PC-3 (cell line): Measurements from ENCODE around the gene NTRK2. TPM values are rescaled to one million over a fixed set of nuclear protein-coding genes. Genes with fewer than 3 reads are reported as not detected.

Experiments
- ATAC-seq: fragments of 200-7000 bp; cut with Tn5 transposase; 2 replicates; pipeline ENCODE4 v1.9.1; 2020; ENCODE audit warnings: mild to moderate bottlenecking, moderate library complexity
- BruUV-seq: library from RNA; stranded (reverse); fragments of 400-500 nt; replicated peaks from 2 replicates; lab custom pipeline; 2021; lab: Mats Ljungman, UMichigan
- CTCF ChIA-PET: fragments of 300-600 bp; sonication (Branson Sonifier 250); formaldehyde crosslinking; loops from one replicate; lab custom pipeline; 2022; ENCODE audit warnings: antibody characterized with exemption; lab: Charles Lee
- POLR2A ChIA-PET: fragments of 300-600 bp; sonication (Branson Sonifier 250); formaldehyde crosslinking; loops from one replicate; lab custom pipeline; 2022; ENCODE audit warnings: antibody characterized with exemption; ENCODE audit not compliant: unreplicated experiment; lab: Charles Lee
- DNase-seq: peaks from one replicate; pipeline ENCODE4 v3.0.0-alpha.2; 2015
- H2AFZ ChIP-seq: fragments of 300-600 bp; sonication (generic); 2 replicates; pipeline ENCODE4 v1.6.0; 2016; ENCODE audit warnings: antibody characterized with exemption, low read length
- H3F3A ChIP-seq: fragments of 300-600 bp; sonication (generic); one replicate; pipeline ENCODE4 v1.6.0; 2017; ENCODE audit warnings: antibody characterized with exemption, low read length, control low read depth, mild to moderate bottlenecking; ENCODE audit not compliant: unreplicated experiment
- H3K27ac ChIP-seq: fragments of 300-600 bp; sonication (generic); 2 replicates; pipeline ENCODE4 v1.5.1; 2016; ENCODE audit warnings: mild to moderate bottlenecking, low read length
- H3K27me3 ChIP-seq: fragments of 300-600 bp; sonication (generic); 2 replicates; pipeline ENCODE4 v1.6.1; 2016; ENCODE audit warnings: low read length, mixed read lengths
- H3K36me3 ChIP-seq: fragments of 300-600 bp; sonication (generic); 2 replicates; pipeline ENCODE4 v1.6.1; 2016; ENCODE audit warnings: low read depth, mixed run types, low read length, mixed read lengths
- H3K4me1 ChIP-seq: fragments of 300-600 bp; sonication (generic); 2 replicates; pipeline ENCODE4 v1.5.1; 2016; ENCODE audit warnings: low read length; ENCODE audit not compliant: insufficient read depth
- H3K4me2 ChIP-seq: fragments of 300-600 bp; sonication (generic); 2 replicates; pipeline ENCODE4 v1.6.0; 2016; ENCODE audit warnings: low read length
- H3K4me3 ChIP-seq: fragments of 300-600 bp; sonication (generic); 2 replicates; pipeline ENCODE4 v1.5.1; 2016; ENCODE audit warnings: mild to moderate bottlenecking, low read length, mixed read lengths
- H3K79me2 ChIP-seq: fragments of 300-600 bp; sonication (generic); 2 replicates; pipeline ENCODE4 v1.6.1; 2017; ENCODE audit warnings: low read length, mixed read lengths
- H3K9ac ChIP-seq: fragments of 300-600 bp; sonication (generic); 2 replicates; pipeline ENCODE4 v1.6.0; 2016; ENCODE audit warnings: mild to moderate bottlenecking, low read length
- H3K9me2 ChIP-seq: fragments of 300-600 bp; sonication (generic); replicated peaks from 2 replicates; pipeline ENCODE4 v1.6.1; 2016; ENCODE audit warnings: mixed run types, low read length, mixed read lengths
- H3K9me3 ChIP-seq: fragments of 300-600 bp; sonication (generic); 2 replicates; pipeline ENCODE4 v1.6.1; 2016; ENCODE audit warnings: low read length, mixed read lengths
- H4K20me1 ChIP-seq: fragments of 300-600 bp; sonication (generic); 2 replicates; pipeline ENCODE4 v1.6.1; 2016; ENCODE audit warnings: low read length, mixed read lengths
- EZH2 ChIP-seq: fragments of 300-600 bp; sonication (generic); IDR thresholded peaks from one replicate; pipeline ENCODE4 v1.6.1; 2017; ENCODE audit warnings: antibody characterized with exemption, mild to moderate bottlenecking, low read length; ENCODE audit not compliant: unreplicated experiment
- EZH2phosphoT487 ChIP-seq: fragments of 300-600 bp; sonication (generic); IDR thresholded peaks from 2 replicates; pipeline ENCODE4 v1.6.1; 2018; ENCODE audit warnings: mild to moderate bottlenecking, antibody characterized with exemption, low read length, borderline replicate concordance
- intact Hi-C: fragments of 100-400 bp; cut with micrococcal nuclease; formaldehyde crosslinking; loops from 2 replicates; pipeline ENCODE4 v1.9.0; 2023
- total RNA-seq: library from RNA; depleted of rRNA; stranded (reverse); fragments of >200 nt; gene quantifications from 2 replicates; pipeline ENCODE4 v1.2.3, GENCODE V29; 2014
- TF ChIP-seq, protein P1 (sequence below): fragments of 300-600 bp; sonication (generic); conservative IDR thresholded peaks from 2 replicates; pipeline ENCODE4 v1.5.1; 2017; ENCODE audit warnings: antibody characterized with exemption, low read depth, mild to moderate bottlenecking, low read length

NTRK2 gene
- total RNA-seq, 1 experiment from 2014 or later, result not detected

DNA sequence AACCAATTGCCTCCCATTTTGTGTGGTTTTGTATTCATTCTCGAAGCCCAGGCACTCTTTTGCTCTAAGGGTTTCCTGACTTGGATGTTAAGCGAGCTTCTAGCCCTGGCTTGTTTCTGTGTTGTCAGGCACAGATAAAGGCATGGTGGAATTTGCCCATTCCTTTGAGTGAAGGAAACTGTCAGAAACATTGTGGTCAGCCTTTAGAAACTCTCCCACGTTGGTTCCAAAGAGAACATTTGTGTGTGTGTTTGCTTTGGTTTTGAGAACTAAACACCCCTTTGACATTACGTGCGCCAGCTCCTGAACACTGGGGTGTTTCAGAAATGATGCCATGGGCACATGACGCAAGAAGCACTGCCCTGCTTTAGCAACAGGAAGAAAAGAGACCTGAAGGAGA, 320.9 kb downstream of the NTRK2 start:
- ChIA-PET POLR2A (no interaction called here), CTCF (no interaction called here)
- no peaks in the 10 kb centered on the region for H3K79me2 ChIP-seq
- no peak overlapping the region for H3K4me2 ChIP-seq
- no peak overlapping the region for H3K9ac ChIP-seq
- DNase-seq, result no peak
- no peaks in the 10 kb centered on the region for H3K9me2 ChIP-seq
- no peaks in the 10 kb centered on the region for H3K4me1 ChIP-seq
- intact Hi-C loops, result no loop called here
- ATAC-seq, result no peak
- no TSS peak for BruUV-seq
- H3K4me3 ChIP-seq, result no peak overlapping the region
- H2AFZ ChIP-seq, result no peak overlapping the region
- no peak overlapping the region for H3K27ac ChIP-seq
- no peaks in the 10 kb centered on the region for H4K20me1 ChIP-seq
- TF ChIP-seq EZH2phosphoT487 (no peak), EZH2 (no peak)
- TF ChIP-seq, protein P1, sequence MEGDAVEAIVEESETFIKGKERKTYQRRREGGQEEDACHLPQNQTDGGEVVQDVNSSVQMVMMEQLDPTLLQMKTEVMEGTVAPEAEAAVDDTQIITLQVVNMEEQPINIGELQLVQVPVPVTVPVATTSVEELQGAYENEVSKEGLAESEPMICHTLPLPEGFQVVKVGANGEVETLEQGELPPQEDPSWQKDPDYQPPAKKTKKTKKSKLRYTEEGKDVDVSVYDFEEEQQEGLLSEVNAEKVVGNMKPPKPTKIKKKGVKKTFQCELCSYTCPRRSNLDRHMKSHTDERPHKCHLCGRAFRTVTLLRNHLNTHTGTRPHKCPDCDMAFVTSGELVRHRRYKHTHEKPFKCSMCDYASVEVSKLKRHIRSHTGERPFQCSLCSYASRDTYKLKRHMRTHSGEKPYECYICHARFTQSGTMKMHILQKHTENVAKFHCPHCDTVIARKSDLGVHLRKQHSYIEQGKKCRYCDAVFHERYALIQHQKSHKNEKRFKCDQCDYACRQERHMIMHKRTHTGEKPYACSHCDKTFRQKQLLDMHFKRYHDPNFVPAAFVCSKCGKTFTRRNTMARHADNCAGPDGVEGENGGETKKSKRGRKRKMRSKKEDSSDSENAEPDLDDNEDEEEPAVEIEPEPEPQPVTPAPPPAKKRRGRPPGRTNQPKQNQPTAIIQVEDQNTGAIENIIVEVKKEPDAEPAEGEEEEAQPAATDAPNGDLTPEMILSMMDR, result no peak
- no peaks in the 10 kb centered on the region for H3F3A ChIP-seq
- H3K36me3 ChIP-seq, result no peaks in the 10 kb centered on the region
- H3K27me3 ChIP-seq, result peaks cover 7% of the 10 kb centered on the region; the same call in 1 of the 2 replicates
- no peaks in the 10 kb centered on the region for H3K9me3 ChIP-seq

DNA sequence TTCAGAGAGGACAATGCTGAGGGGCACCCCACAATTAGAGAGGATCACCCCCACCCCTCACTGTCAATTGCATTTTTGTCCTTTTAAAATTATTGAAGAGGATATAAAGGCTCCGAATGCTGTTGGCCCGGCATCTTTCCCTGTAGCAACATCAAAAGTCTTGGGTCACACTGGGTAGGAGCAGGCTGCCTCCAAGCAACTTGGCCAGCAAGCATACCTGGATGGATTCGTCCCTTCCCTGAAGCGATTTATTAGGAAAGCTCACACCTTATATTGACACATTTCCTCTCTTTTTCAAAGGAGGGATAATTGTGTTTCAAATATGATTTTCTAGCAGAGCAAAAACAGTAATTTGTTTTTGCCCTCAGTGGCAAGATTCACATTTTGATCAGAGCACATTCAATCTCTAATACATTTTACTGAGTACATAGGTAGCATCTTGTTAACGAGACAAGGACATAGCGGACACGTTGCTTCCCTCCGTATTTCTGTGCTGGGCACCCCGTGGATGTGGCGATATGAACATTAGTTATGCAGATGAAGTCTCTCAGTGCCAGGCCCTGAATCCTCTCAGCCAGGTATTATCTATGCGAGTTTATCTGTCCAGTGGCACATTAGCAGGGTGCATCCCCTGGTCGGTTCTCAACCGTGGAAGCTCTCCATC, 321.5 kb downstream of the NTRK2 start:
- peaks cover 7% of the 10 kb centered on the region; the same call in 1 of the 2 replicates for H3K27me3 ChIP-seq
- H3F3A ChIP-seq, result no peaks in the 10 kb centered on the region
- intact Hi-C loops, result no loop called here
- ChIA-PET POLR2A (no interaction called here), CTCF (no interaction called here)
- H3K4me1 ChIP-seq, result no peaks in the 10 kb centered on the region
- DNase-seq (no peak), ATAC-seq (no peak)
- H3K9me3 ChIP-seq, result no peaks in the 10 kb centered on the region
- H3K36me3 ChIP-seq, result no peaks in the 10 kb centered on the region
- H3K79me2 ChIP-seq, result no peaks in the 10 kb centered on the region
- H3K9me2 ChIP-seq, result no peaks in the 10 kb centered on the region
- H3K4me3 ChIP-seq, result no peak overlapping the region
- no peak overlapping the region for H3K27ac ChIP-seq
- H3K4me2 ChIP-seq, result no peak overlapping the region
- TF ChIP-seq, protein P1, result no peak
- TF ChIP-seq EZH2phosphoT487 (no peak), EZH2 (no peak)
- BruUV-seq, result no TSS peak
- no peak overlapping the region for H3K9ac ChIP-seq
- no peaks in the 10 kb centered on the region for H4K20me1 ChIP-seq
- H2AFZ ChIP-seq, result no peak overlapping the region

DNA sequence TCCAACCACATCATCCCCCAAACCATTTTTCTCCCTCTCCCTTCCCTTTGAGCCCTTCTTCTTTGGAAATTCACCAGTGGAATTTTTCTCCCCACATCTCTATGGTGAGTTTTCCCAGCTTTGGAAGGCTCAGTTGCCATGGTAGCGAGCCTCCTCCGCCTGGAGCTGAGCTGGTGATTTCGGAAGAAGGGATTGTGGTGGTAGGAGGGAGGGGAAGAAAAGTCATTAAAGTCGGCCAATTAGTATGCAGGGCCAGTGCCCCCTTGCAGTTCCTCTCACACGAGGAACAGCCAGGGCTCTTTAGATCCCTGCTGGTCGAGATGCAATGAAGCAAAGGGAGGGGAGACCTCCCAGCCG, 322.0 kb downstream of the NTRK2 start:
- TF ChIP-seq, protein P1, result no peak
- no peak for TF ChIP-seq EZH2phosphoT487
- no peak for TF ChIP-seq EZH2
- ATAC-seq (no peak), DNase-seq (no peak)
- H3K79me2 ChIP-seq, result no peaks in the 10 kb centered on the region
- no peaks in the 10 kb centered on the region for H3K9me2 ChIP-seq
- no TSS peak for BruUV-seq
- H3K4me1 ChIP-seq, result no peaks in the 10 kb centered on the region
- ChIA-PET POLR2A (no interaction called here), CTCF (no interaction called here)
- H3K4me3 ChIP-seq, result no peak overlapping the region
- H3K9me3 ChIP-seq, result no peaks in the 10 kb centered on the region
- H3K27me3 ChIP-seq, result peaks cover 7% of the 10 kb centered on the region; the same call in 1 of the 2 replicates
- H3K36me3 ChIP-seq, result no peaks in the 10 kb centered on the region
- intact Hi-C loops, result no loop called here
- no peak overlapping the region for H3K4me2 ChIP-seq
- no peaks in the 10 kb centered on the region for H4K20me1 ChIP-seq
- no peak overlapping the region for H3K9ac ChIP-seq
- no peaks in the 10 kb centered on the region for H3F3A ChIP-seq
- H3K27ac ChIP-seq, result no peak overlapping the region
- no peak overlapping the region for H2AFZ ChIP-seq
